GM23338 (cell line): ENCODE measurements around the gene PDE5A. TPM values are rescaled to one million over a fixed set of nuclear protein-coding genes. Genes with fewer than 3 reads are reported as not detected.

Experiments
- ATAC-seq: fragments of 200-7000 bp; cut with Tn5 transposase; 3 replicates; pipeline ENCODE4 v1.9.1; 2020
- DNase-seq: peaks from one replicate; pipeline ENCODE4 v3.0.0-alpha.2; 2015; ENCODE audit warnings: low spot score
- H2AFZ ChIP-seq: fragments of 200-600 bp; sonication (generic); 2 replicates; pipeline ENCODE4 v1.8.0; 2016; ENCODE audit warnings: antibody characterized with exemption, mild to moderate bottlenecking, moderate library complexity
- H3F3A ChIP-seq: fragments of 200-600 bp; sonication (generic); replicated peaks from 2 replicates; pipeline ENCODE4 v1.8.0; 2017; ENCODE audit warnings: antibody characterized with exemption, mixed run types, low read depth
- H3K27ac ChIP-seq: fragments of 200-600 bp; sonication (generic); 2 replicates; pipeline ENCODE4 v1.6.1; 2016; ENCODE audit warnings: low read depth
- H3K27me3 ChIP-seq: fragments of 200-600 bp; sonication (generic); 2 replicates; pipeline ENCODE4 v1.8.0; 2016; ENCODE audit warnings: mild to moderate bottlenecking, mixed run types, moderate library complexity; ENCODE audit not compliant: insufficient read depth
- H3K36me3 ChIP-seq: fragments of 200-600 bp; sonication (generic); 2 replicates; pipeline ENCODE4 v1.8.0; 2016; ENCODE audit warnings: mild to moderate bottlenecking; ENCODE audit not compliant: insufficient read depth
- H3K4me1 ChIP-seq: fragments of 200-600 bp; sonication (generic); 2 replicates; pipeline ENCODE4 v1.8.0; 2016; ENCODE audit warnings: mild to moderate bottlenecking, moderate library complexity; ENCODE audit not compliant: insufficient read depth
- H3K4me2 ChIP-seq: fragments of 200-600 bp; sonication (generic); 2 replicates; pipeline ENCODE4 v1.7.1; 2017; ENCODE audit warnings: mixed run types
- H3K4me3 ChIP-seq: fragments of 200-600 bp; sonication (generic); 2 replicates; pipeline ENCODE4 v1.6.1; 2016; ENCODE audit warnings: mixed run types
- H3K79me2 ChIP-seq: fragments of 200-600 bp; sonication (generic); replicated peaks from 2 replicates; pipeline ENCODE4 v1.8.0; 2017; ENCODE audit warnings: mild to moderate bottlenecking; ENCODE audit not compliant: insufficient read depth
- H3K9me2 ChIP-seq: fragments of 200-600 bp; sonication (generic); 2 replicates; pipeline ENCODE4 v1.8.0; 2017; ENCODE audit not compliant: insufficient read depth
- H4K20me1 ChIP-seq: fragments of 200-600 bp; sonication (generic); replicated peaks from 2 replicates; pipeline ENCODE4 v1.8.0; 2017; ENCODE audit warnings: mild to moderate bottlenecking; ENCODE audit not compliant: insufficient read depth
- H3K27ac Mint-ChIP-seq: 2 replicates; pipeline ENCODE4 v1.8.0; 2020; ENCODE audit warnings: inconsistent platforms, mild to moderate bottlenecking, moderate library complexity, mixed read lengths
- H3K27me3 Mint-ChIP-seq: 3 replicates; pipeline ENCODE4 v1.8.0; 2022; ENCODE audit warnings: low read depth, mild to moderate bottlenecking, moderate library complexity, mixed read lengths, inconsistent platforms; ENCODE audit not compliant: insufficient read depth, poor library complexity
- H3K36me3 Mint-ChIP-seq: 3 replicates; pipeline ENCODE4 v1.8.0; 2021; ENCODE audit warnings: low read depth, mild to moderate bottlenecking, inconsistent platforms, moderate library complexity, mixed read lengths
- H3K4me1 Mint-ChIP-seq: 3 replicates; pipeline ENCODE4 v1.8.0; 2020; ENCODE audit warnings: mild to moderate bottlenecking, inconsistent platforms, mixed read lengths
- H3K4me3 Mint-ChIP-seq: 3 replicates; pipeline ENCODE4 v1.8.0; 2021; ENCODE audit warnings: moderate library complexity, mild to moderate bottlenecking, inconsistent platforms, mixed read lengths
- H3K9me3 Mint-ChIP-seq: 3 replicates; pipeline ENCODE4 v1.8.0; 2020; ENCODE audit warnings: moderate library complexity, mild to moderate bottlenecking, inconsistent platforms, mixed read lengths
- CREB1 ChIP-seq: fragments of 250-450 bp; sonication (Bioruptor Pico); IDR thresholded peaks from 2 replicates; pipeline ENCODE4 v1.5.0; 2020; ENCODE audit warnings: low read depth, mild to moderate bottlenecking, moderate library complexity
- CTCF ChIP-seq, 2 experiments: fragments of 200-600 bp in 1 of 2; sonication (generic) in 1 of 2; conservative IDR thresholded peaks; 2 replicates each; pipeline versions ENCODE4 v1.5.1 to v1.6.1; 2016 to 2017; ENCODE audit warnings: antibody characterized with exemption in 2 of 2, low read depth in 2 of 2, mild to moderate bottlenecking in 2 of 2, moderate library complexity in 1 of 2
- EZH2 ChIP-seq: fragments of 200-600 bp; sonication (generic); IDR thresholded peaks from one replicate; pipeline ENCODE4 v1.8.0; 2017; ENCODE audit warnings: antibody characterized with exemption, mild to moderate bottlenecking, low read depth; ENCODE audit not compliant: unreplicated experiment
- EZH2phosphoT487 ChIP-seq: fragments of 200-600 bp; sonication (generic); IDR thresholded peaks from one replicate; pipeline ENCODE4 v1.8.1; 2018; ENCODE audit warnings: antibody characterized with exemption; ENCODE audit not compliant: unreplicated experiment
- JUNB ChIP-seq: IDR thresholded peaks from one replicate; pipeline ENCODE4 v1.6.1; 2016; ENCODE audit warnings: antibody characterized with exemption; ENCODE audit not compliant: unreplicated experiment
- NANOG ChIP-seq: IDR thresholded peaks from 2 replicates; pipeline ENCODE4 v1.6.1; 2016; ENCODE audit warnings: antibody characterized with exemption, borderline replicate concordance
- POLR2AphosphoS5 ChIP-seq: IDR thresholded peaks from 2 replicates; pipeline ENCODE4 v1.6.1; 2016; ENCODE audit warnings: antibody characterized with exemption, low read depth
- REST ChIP-seq: IDR thresholded peaks from one replicate; pipeline ENCODE4 v1.6.1; 2018; ENCODE audit warnings: antibody characterized with exemption; ENCODE audit not compliant: unreplicated experiment
- STAT1 ChIP-seq: IDR thresholded peaks from one replicate; pipeline ENCODE4 v1.6.1; 2016; ENCODE audit warnings: antibody characterized with exemption; ENCODE audit not compliant: unreplicated experiment
- ZNF114 ChIP-seq: fragments of 250-450 bp; sonication (Bioruptor Pico); IDR thresholded peaks from 2 replicates; pipeline ENCODE4 v1.5.0; 2020; ENCODE audit warnings: mild to moderate bottlenecking, moderate library complexity
- ZNF331 ChIP-seq: fragments of 250-450 bp; sonication (Bioruptor Pico); IDR thresholded peaks from 2 replicates; pipeline ENCODE4 v1.5.0; 2020; ENCODE audit warnings: low read depth, mild to moderate bottlenecking, moderate library complexity
- ZNF462 ChIP-seq: fragments of 250-450 bp; sonication (Bioruptor Pico); IDR thresholded peaks from 2 replicates; pipeline ENCODE4 v1.5.0; 2020; ENCODE audit warnings: mild to moderate bottlenecking, moderate library complexity
- polyA plus RNA-seq: library from polyadenylated mRNA; unstranded; fragments of >200 nt; fragmentation: Nextera tagmentation; extraction: Ambion mirVana; gene quantifications from 2 replicates; pipeline ENCODE4 v1.2.1, GENCODE V29; 2016
- total RNA-seq: library from RNA; depleted of rRNA; stranded (reverse); fragments of >200 nt; shearing (Covaris generic); gene quantifications from 2 replicates; pipeline ENCODE4 v1.2.3, GENCODE V29; 2014
- TF ChIP-seq, protein P1 (sequence below): IDR thresholded peaks from 2 replicates; pipeline ENCODE4 v1.6.1; 2016; ENCODE audit warnings: antibody characterized with exemption

Gene PDE5A
- total and polyA plus RNA-seq, 2 experiments from 2014 or later: 15.0 to 22.6 TPM

DNA sequence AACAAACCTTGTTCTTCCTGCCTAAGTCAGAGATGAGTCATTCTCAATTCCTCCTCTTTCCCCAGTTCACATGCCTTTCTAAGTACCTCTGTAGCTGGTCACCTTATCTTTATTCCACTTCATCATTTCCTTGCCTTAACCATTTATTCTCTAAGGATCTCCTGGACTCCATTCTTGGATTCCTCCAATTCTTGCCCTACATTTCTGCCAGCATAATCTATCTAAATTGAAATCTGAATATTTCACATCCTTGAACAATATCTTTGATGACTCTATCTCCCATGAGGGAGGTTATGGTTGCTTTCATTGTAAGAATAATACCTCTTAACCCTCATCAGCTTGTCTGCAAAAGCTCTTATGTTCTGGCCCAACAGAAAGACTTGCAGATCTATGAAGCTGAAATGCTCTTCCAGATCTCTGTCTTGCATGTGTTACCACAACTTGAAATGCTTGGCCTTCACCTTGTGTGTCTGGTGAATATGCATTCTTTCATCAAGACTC is 28.6 kb upstream of the PDE5A start:
- ATAC-seq (no peak), DNase-seq (no peak)
- H3K9me3 Mint-ChIP-seq: no peaks in the 10 kb centered on the region
- H3K36me3 Mint-ChIP-seq: no peaks in the 10 kb centered on the region
- 0 out of 3 replicates have a peak, but pooled peaks cover 2% of the 10 kb centered on the region for H3K4me1 Mint-ChIP-seq
- no peak overlapping the region for H3K4me3 Mint-ChIP-seq
- H3K4me2 ChIP-seq: no peak overlapping the region
- no peak overlapping the region for H3K27ac ChIP-seq
- no peaks in the 10 kb centered on the region for H3K27me3 ChIP-seq
- no peaks in the 10 kb centered on the region for H3K4me1 ChIP-seq
- no peaks in the 10 kb centered on the region for H3K79me2 ChIP-seq
- no peak overlapping the region; the same call in 1 of the 2 replicates for H2AFZ ChIP-seq
- H3K27ac Mint-ChIP-seq: no peak overlapping the region
- TF ChIP-seq STAT1 (no peak), NANOG (no peak), EZH2 (no peak), ZNF114 (no peak), POLR2AphosphoS5 (no peak), ZNF462 (no peak), CTCF (conservative IDR thresholded peaks at IDR 0.05; ENCODE audit: low read depth in 2 of 2) (no peak), CREB1 (CRISPR knock-in tag) (no peak), JUNB (no peak), ZNF331 (no peak), REST (no peak), EZH2phosphoT487 (no peak)
- TF ChIP-seq, protein P1, sequence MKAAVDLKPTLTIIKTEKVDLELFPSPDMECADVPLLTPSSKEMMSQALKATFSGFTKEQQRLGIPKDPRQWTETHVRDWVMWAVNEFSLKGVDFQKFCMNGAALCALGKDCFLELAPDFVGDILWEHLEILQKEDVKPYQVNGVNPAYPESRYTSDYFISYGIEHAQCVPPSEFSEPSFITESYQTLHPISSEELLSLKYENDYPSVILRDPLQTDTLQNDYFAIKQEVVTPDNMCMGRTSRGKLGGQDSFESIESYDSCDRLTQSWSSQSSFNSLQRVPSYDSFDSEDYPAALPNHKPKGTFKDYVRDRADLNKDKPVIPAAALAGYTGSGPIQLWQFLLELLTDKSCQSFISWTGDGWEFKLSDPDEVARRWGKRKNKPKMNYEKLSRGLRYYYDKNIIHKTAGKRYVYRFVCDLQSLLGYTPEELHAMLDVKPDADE: no peak
- H4K20me1 ChIP-seq: no peaks in the 10 kb centered on the region
- H3K4me3 ChIP-seq: no peak overlapping the region
- no peaks in the 10 kb centered on the region for H3K9me2 ChIP-seq
- no peaks in the 10 kb centered on the region for H3K27me3 Mint-ChIP-seq
- no peaks in the 10 kb centered on the region for H3K36me3 ChIP-seq
- no peaks in the 10 kb centered on the region for H3F3A ChIP-seq
